Thoracic aorta (tissue), 2 donors: ENCODE measurements around the gene AKAP11. TPM values are rescaled to one million over a fixed set of nuclear protein-coding genes. Genes with fewer than 3 reads are reported as not detected.

ENCODE experiments used
- ATAC-seq: fragments of 150-250 bp; one replicate; pipeline ENCODE4 v1.8.0; 2017; ENCODE audit warnings: low read depth; ENCODE audit not compliant: insufficient number of reproducible peaks, low FRiP score
- DNase-seq: peaks from one replicate; pipeline ENCODE4 v3.0.0-alpha.2; 2020; ENCODE audit warnings: low spot score
- H3K27ac ChIP-seq, 2 donors: fragments of 200-600 bp; sonication (generic); 1 replicate in 1 of 2; 2 replicates in 1 of 2; pipeline ENCODE4 v1.5.1; 2016; ENCODE audit warnings: mild to moderate bottlenecking in 2 of 2, moderate library complexity in 2 of 2
- H3K27me3 ChIP-seq: fragments of 200-600 bp; sonication (generic); replicated peaks from 2 replicates; pipeline ENCODE4 v1.6.0; 2016; ENCODE audit warnings: mild to moderate bottlenecking; ENCODE audit not compliant: insufficient read depth
- H3K36me3 ChIP-seq: fragments of 200-600 bp; sonication (generic); one replicate; pipeline ENCODE4 v1.5.1; 2016
- H3K4me1 ChIP-seq, 2 donors: fragments of 200-600 bp; sonication (generic); 1 replicate in 1 of 2; 2 replicates in 1 of 2; pipeline versions ENCODE4 v1.5.1 to v1.6.0; 2016; ENCODE audit warnings: low read depth in 2 of 2, mild to moderate bottlenecking in 1 of 2; ENCODE audit not compliant: control insufficient read depth in 1 of 2
- H3K4me3 ChIP-seq: fragments of 200-600 bp; sonication (generic); 2 replicates; pipeline ENCODE4 v1.5.1; 2016; ENCODE audit warnings: mild to moderate bottlenecking
- H3K9me3 ChIP-seq: fragments of 200-600 bp; sonication (generic); 2 replicates; pipeline ENCODE4 v1.5.1; 2016
- CTCF ChIP-seq: fragments of 200-600 bp; sonication (generic); IDR thresholded peaks from one replicate; pipeline ENCODE4 v1.5.1; 2019; ENCODE audit warnings: antibody characterized with exemption
- total RNA-seq, 2 donors: library from RNA; depleted of rRNA; stranded (reverse); fragments of >200 nt; gene quantifications; one replicate each; pipeline versions ENCODE4 v1.1.0 to v1.2.3, GENCODE V29; 2016

AKAP11 gene
- total RNA-seq, 2 donors from 2014 or later = 28.7 to 37.1 TPM

- no peaks in the 10 kb centered on the region for H3K9me3 ChIP-seq
- ATAC-seq = no peak
- H3K4me1 ChIP-seq = peaks cover 19 to 22% of the 10 kb centered on the region in 2 donors
- DNase-seq = no peak
- no peak overlapping the region for H3K4me3 ChIP-seq
- H3K36me3 ChIP-seq = no peaks in the 10 kb centered on the region
- no peak overlapping the region for H3K27ac ChIP-seq
- no peaks in the 10 kb centered on the region for H3K27me3 ChIP-seq
- no peak for TF ChIP-seq CTCF
Measured at GRCh38 chr13:42277618-42278276, 5.8 kb downstream of the AKAP11 start.

- ATAC-seq = no peak
- no peak for DNase-seq
- Histone ChIP-seq H3K36me3 (no peaks in the 10 kb centered on the region), H3K4me1 (peaks cover 10 to 12% of the 10 kb centered on the region in 2 donors), H3K4me3 (no peak overlapping the region), H3K27ac (no peak overlapping the region), H3K27me3 (no peaks in the 10 kb centered on the region), H3K9me3 (no peaks in the 10 kb centered on the region)
- no peak for TF ChIP-seq CTCF
Measured at GRCh38 chr13:42279080-42279479, 7.1 kb downstream of the AKAP11 start.

- Histone ChIP-seq H3K4me3 (no peak overlapping the region), H3K27ac (no peak overlapping the region), H3K27me3 (no peaks in the 10 kb centered on the region), H3K4me1 (peaks cover 6 to 7% of the 10 kb centered on the region in 2 donors), H3K9me3 (no peaks in the 10 kb centered on the region), H3K36me3 (no peaks in the 10 kb centered on the region)
- DNase-seq (no peak), ATAC-seq (no peak)
- TF ChIP-seq CTCF = no peak
Measured at GRCh38 chr13:42279986-42280385, 8.0 kb downstream of the AKAP11 start.

GRCh38 chr13:42280537-42280936, 8.6 kb downstream of the AKAP11 start:
- Histone ChIP-seq H3K27ac (no peak overlapping the region), H3K36me3 (no peaks in the 10 kb centered on the region), H3K4me1 (peaks cover 6 to 7% of the 10 kb centered on the region in 2 donors), H3K9me3 (no peaks in the 10 kb centered on the region), H3K4me3 (no peak overlapping the region), H3K27me3 (no peaks in the 10 kb centered on the region)
- DNase-seq = no peak
- no peak for TF ChIP-seq CTCF
- ATAC-seq = no peak

- DNase-seq (no peak), ATAC-seq (no peak)
- no peak for TF ChIP-seq CTCF
- Histone ChIP-seq H3K4me3 (no peak overlapping the region), H3K27me3 (no peaks in the 10 kb centered on the region), H3K27ac (no peak overlapping the region), H3K36me3 (no peaks in the 10 kb centered on the region), H3K4me1 (peaks cover 0 to 13% of the 10 kb centered on the region in 2 donors), H3K9me3 (no peaks in the 10 kb centered on the region)
Measured at GRCh38 chr13:42283574-42283973, 11.6 kb downstream of the AKAP11 start.
